DMS153 treated with DMSO at 0.1 percent for 48 hours (cell line): ENCODE results near the gene CASP5.
"Not testable (repeated sequence)": the region's sequence is repeated elsewhere in the genome, so short reads cannot be mapped to it uniquely, and the experiment has no call there.

Source experiments
- DNase-seq: peaks from one replicate; lab custom pipeline; 2025; ENCODE audit not compliant: unreplicated experiment; lab: John Stamatoyannopoulos, UW

Gene CASP5

GRCh38 chr11:105033781-105034180, 10.8 kb upstream of the CASP5 start:
- DNase-seq = no peak

- no peak for DNase-seq
These were observed 10.4 kb upstream of the CASP5 start for GRCh38 chr11:105033343-105033742.

- no peak for DNase-seq
These were observed 9.5 kb upstream of the CASP5 start for GRCh38 chr11:105032495-105032894.

GRCh38 chr11:105027678-105028077, 4.7 kb upstream of the CASP5 start:
- DNase-seq = no peak

GRCh38 chr11:105024394-105024793, 1.4 kb upstream of the CASP5 start:
- no peak for DNase-seq

GRCh38 chr11:105022527-105022926, 441 bp downstream of the CASP5 start:
- no peak for DNase-seq

GRCh38 chr11:105007463-105007862, 15.5 kb downstream of the CASP5 start:
- no peak for DNase-seq

GRCh38 chr11:105005451-105005845, 17.5 kb downstream of the CASP5 start:
- no peak for DNase-seq

GRCh38 chr11:105004021-105004420, 18.9 kb downstream of the CASP5 start:
- DNase-seq = no peak

GRCh38 chr11:105003151-105003550, 19.8 kb downstream of the CASP5 start:
- DNase-seq = no peak

- no peak for DNase-seq
These were observed 22.2 kb downstream of the CASP5 start for GRCh38 chr11:105000797-105001196.

GRCh38 chr11:105000167-105000566, 22.8 kb downstream of the CASP5 start:
- DNase-seq = no peak

- DNase-seq = no peak
These were observed 23.2 kb downstream of the CASP5 start for GRCh38 chr11:104999721-105000120.

GRCh38 chr11:104997288-104997687, 25.7 kb downstream of the CASP5 start:
- DNase-seq = no peak

- peak; percentile 93 for DNase-seq
These were observed 28.0 kb downstream of the CASP5 start for GRCh38 chr11:104995001-104995408.

- no peak for DNase-seq
These were observed 30.2 kb downstream of the CASP5 start for GRCh38 chr11:104992781-104993180.

GRCh38 chr11:104991994-104992393, 31.0 kb downstream of the CASP5 start:
- DNase-seq = no peak

- no peak for DNase-seq
These were observed 38.2 kb downstream of the CASP5 start for GRCh38 chr11:104984808-104985207.

GRCh38 chr11:104979839-104980238, 43.1 kb downstream of the CASP5 start:
- no peak for DNase-seq

- no peak for DNase-seq
These were observed 49.4 kb downstream of the CASP5 start for GRCh38 chr11:104973616-104974015.

GRCh38 chr11:104972924-104973323, 50.0 kb downstream of the CASP5 start:
- not testable (repeated sequence) for DNase-seq

GRCh38 chr11:104970756-104971155, 52.2 kb downstream of the CASP5 start:
- no peak for DNase-seq

- peak; percentile 76 for DNase-seq
These were observed 53.9 kb downstream of the CASP5 start for GRCh38 chr11:104968856-104969776.
